GM12872 (cell line): ENCODE results near the gene CSPG4.

Source experiments
- CTCF ChIP-seq: IDR thresholded peaks from 3 replicates; pipeline ENCODE4 v1.5.1; 2011; ENCODE audit warnings: low read depth, mild to moderate bottlenecking, low read length, moderate library complexity; ENCODE audit not compliant: insufficient read depth

The CSPG4 gene

GRCh38 chr15:75655931-75656330 lies 56.7 kb downstream of the CSPG4 start:
- TF ChIP-seq CTCF: no peak

DNA sequence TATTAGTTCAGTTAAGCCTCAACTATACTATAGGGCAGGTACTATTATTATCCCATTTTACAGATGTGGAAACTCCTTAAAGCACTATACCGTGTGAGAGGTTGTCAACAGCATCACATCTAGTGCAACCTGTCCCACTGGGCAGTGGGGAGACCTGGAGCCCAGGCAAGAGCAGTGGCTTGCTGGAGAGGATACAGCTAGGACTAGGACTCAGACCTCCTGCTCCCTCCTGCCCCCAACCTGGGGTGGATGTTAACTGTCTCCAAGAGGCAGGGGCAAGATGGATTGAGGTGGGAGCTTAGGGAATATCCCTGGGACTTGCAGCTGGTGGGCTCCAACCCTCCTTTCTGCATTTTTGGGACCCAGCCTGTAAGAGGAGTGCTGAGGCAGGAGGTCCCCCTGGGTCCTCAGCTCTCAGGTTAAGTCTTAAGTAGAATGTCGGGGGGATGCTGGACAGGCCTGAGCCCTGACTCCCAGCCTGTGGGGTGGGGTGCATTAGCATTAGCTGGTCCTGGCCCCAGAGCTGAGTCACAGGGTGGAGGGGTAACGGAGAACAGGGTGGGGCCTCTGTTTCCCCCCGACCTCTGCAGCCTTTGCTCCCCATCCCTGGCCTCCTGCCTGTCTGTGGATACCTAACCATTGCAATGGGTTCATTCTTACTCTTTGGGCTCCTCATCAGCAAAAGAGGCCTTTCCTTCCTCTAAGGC lies 58.3 kb downstream of the CSPG4 start:
- no peak for TF ChIP-seq CTCF

DNA sequence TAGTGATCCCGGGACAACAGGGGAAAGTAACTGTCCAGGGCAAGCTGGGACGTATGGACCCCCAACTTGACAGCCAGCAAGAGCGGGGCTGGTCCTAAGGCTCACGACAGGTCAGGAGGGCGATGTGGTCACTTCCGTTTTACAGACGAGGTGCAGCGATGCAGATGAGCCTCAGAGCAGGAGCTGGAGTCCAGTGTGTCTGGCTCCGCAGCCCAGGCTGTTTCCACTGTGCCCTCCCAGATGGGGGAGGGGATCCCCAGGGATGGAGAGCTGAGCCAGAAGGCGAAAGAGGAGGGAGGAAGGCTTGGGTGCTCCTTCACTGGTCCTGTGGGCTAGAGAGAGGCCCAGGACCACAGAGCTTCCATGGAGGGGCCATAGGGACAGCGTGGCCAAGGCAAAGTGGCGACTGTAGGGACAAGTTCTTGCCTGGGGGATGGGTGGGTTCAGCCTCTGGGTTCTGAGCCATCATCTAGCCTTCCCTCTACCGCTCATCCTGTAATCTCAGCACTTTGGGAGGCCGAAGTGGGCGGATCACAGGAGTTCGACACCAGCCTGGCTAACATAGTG lies 59.2 kb downstream of the CSPG4 start:
- no peak for TF ChIP-seq CTCF

DNA sequence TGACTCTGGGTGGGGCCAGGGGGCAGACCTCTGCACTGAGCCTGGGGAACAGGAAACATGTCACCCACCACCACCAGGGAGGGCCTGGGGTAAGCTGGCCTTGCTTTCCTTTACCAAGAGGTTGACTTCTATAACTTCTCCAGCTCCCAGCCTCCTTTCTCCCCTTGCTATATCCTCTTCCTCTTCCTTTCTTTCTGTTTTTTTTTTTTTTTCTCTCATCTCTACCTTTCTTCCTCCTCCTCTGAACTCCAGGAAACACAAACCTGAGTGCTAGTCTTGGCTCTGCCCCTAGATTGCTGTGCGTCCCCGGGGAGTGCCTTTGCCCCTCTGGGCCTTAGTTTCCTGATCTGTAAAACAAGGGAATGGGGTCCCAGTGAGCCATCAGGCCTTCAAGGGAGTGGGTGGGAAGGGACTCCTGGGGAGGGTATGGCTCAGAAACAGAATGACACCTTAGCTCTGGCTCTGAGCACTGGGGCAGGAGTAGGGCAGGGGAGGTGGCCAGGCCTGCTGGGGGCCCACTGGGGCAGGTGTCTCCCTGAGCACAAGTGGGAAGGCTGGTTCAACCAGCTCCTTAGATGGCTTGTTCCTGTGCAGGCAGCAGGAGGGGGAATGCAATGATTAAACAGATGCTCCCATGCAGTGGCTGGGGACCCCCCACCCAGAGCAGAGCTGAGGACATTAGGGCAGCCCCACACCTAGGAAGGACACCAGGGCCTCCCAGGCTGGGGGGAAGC lies 60.7 kb downstream of the CSPG4 start:
- TF ChIP-seq CTCF: no peak

DNA sequence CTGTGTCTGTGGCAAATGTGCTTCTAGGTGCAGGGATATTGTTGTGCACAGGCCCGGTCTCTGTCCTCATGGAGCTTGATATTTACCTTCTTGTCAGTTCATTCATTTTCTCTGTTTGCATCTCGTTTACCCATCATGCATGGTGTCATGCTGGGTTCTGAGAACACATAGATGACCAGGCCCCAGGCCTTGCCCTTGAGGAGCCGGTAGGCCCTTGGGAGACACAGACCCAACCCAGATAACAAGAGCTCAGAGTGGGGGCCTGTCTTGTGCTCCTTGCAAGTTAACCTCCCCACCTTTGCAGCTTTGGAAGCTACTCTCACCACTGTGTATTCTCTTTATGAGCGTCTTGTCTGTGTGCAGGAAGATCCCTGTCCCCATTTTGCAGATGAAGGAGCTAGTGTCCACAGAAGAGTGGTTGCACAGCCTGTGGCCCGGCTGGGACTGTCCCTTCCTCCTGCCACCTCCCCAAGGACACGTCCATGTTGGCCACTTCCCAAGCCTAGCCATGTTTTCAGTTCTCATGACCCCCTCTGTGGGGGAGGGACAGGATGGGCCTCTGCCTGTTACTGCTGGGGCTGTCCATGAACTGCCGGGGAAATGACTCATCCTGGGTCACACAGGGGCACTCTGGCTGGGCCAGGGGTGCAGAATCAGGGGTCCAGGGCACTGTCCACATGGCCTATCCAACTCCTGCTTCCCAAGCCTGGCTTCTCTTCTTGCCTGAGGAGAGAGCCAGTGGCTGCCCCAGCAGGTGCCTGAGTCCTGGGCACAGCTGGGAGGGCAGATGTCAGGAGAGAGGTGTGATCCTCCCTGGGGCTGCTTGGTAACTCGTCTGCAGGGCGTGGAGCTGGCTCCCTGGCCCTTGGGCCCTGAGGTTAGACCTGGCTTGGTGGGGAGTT lies 61.5 kb downstream of the CSPG4 start:
- no peak for TF ChIP-seq CTCF

GRCh38 chr15:75649848-75650247 lies 62.8 kb downstream of the CSPG4 start:
- TF ChIP-seq CTCF: no peak
